ENCODE data around the gene COL4A4. TPM values are rescaled to one million over a fixed set of nuclear protein-coding genes. Genes with fewer than 3 reads are reported as not detected.

The COL4A4 gene
- total RNA-seq, 4 donors from 2014 or later: 5.0 to 5.5 (median 5.2) TPM

DNA sequence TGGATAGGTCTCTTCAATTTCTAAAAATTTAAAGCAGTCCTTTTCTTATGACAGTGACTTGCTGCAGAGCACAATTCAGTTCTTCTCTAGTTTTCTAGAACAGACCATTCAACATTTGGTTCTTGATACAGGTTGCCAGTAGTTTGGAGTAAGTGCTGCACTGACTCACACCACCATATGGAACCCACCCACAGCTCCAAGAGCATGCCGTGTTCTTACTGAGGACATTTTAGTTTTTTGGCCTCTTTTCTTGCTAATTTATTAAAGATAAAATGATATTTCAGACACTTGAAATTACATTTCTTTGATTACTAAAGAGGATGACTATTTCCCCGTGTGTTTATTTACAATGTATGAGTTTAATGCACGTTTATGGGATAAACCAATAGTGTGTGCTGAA lies 120.0 kb downstream of the COL4A4 start:
- H3K4me1 ChIP-seq: no peaks in the 10 kb centered on the region
- TF ChIP-seq EP300 (IDR thresholded peaks at IDR 0.05) (no peak), CTCF (IDR thresholded peaks at IDR 0.05) (no peak), POLR2AphosphoS5 (IDR thresholded peaks at IDR 0.05) (no peak), POLR2A (IDR thresholded peaks at IDR 0.05) (no peak)
- 56 to 70% methylated on average over 3 of the region's 3 CpGs for WGBS, 2 donors (ENCODE audit: low coverage in 1 of 2)
- no peak overlapping the region for H3K27ac ChIP-seq
- no peak overlapping the region for H3K4me3 ChIP-seq
- ATAC-seq: no peak
- H3K9me3 ChIP-seq: no peaks in the 10 kb centered on the region
- no peaks in the 10 kb centered on the region for H3K27me3 ChIP-seq
- H3K36me3 ChIP-seq: no peaks in the 10 kb centered on the region

GRCh38 chr2:227038550-227039189 lies 125.3 kb downstream of the COL4A4 start:
- Histone ChIP-seq H3K36me3 (no peaks in the 10 kb centered on the region), H3K9me3 (no peaks in the 10 kb centered on the region), H3K27ac (no peak overlapping the region), H3K4me3 (no peak overlapping the region), H3K27me3 (no peaks in the 10 kb centered on the region), H3K4me1 (no peaks in the 10 kb centered on the region)
- ATAC-seq: no peak
- 25 to 62% methylated on average over 1 of the region's 1 CpG for WGBS, 2 donors (ENCODE audit: low coverage in 1 of 2)
- no peak for TF ChIP-seq POLR2AphosphoS5 (IDR thresholded peaks at IDR 0.05)
- TF ChIP-seq POLR2A (IDR thresholded peaks at IDR 0.05): no peak
- no peak for TF ChIP-seq EP300 (IDR thresholded peaks at IDR 0.05)
- TF ChIP-seq CTCF (IDR thresholded peaks at IDR 0.05): no peak

DNA sequence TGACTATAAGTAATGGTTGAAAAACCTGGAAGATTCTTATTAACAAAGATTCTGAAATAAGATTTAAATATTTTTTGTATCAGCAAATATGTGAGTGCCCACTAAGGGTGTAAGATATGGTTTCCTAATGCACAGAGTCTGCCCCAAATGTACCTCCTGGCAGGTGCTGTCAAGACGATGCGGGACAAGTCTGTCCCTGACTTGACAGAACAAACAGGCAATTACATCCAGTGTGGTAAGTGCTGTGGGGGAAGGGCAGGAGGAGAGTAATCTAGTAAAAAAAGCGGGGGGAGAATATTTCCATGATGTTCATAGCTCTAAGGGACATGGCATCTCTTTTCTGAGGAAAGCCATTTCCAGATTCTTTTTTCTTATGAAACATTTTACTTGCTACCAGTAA lies 127.5 kb downstream of the COL4A4 start:
- Histone ChIP-seq H3K27ac (no peak overlapping the region), H3K9me3 (no peaks in the 10 kb centered on the region), H3K4me3 (no peak overlapping the region), H3K4me1 (no peaks in the 10 kb centered on the region), H3K27me3 (no peaks in the 10 kb centered on the region), H3K36me3 (no peaks in the 10 kb centered on the region)
- WGBS, 2 donors (ENCODE audit: low coverage in 1 of 2): 61 to 66% methylated on average over 2 to 3 of the region's 3 CpGs
- no peak for ATAC-seq
- TF ChIP-seq CTCF (IDR thresholded peaks at IDR 0.05): no peak
- TF ChIP-seq POLR2AphosphoS5 (IDR thresholded peaks at IDR 0.05): no peak
- no peak for TF ChIP-seq POLR2A (IDR thresholded peaks at IDR 0.05)
- TF ChIP-seq EP300 (IDR thresholded peaks at IDR 0.05): no peak

DNA sequence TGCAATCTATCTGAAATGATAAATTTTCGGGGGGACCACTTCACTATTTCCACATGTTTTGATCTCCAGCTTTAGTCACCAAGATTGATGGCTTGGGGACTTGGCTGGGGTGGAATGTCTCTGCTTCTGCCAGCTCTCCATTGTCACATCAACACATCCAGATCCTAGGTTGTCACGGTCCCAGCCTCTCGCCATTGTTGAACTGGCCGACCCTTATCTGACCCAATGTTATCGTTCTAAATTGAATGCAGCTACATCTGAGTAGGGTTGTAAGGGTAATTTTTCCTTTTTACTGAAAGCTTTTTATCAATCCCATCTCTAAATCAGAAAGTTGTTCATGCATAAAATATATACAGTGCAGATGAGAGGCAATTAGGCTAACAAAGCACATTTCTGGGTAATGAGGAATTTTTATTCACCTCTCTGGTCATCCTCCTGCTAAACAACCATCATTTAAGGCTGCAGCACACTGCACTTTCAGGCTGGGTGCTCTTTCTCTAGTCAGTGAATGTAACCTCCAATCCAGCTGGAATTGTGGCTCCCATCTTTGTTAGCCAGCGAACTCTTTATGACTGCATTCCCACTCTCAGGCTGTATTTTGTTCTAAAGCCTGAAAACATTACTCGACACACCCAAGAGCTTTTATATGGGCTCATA lies 128.2 kb downstream of the COL4A4 start:
- no peaks in the 10 kb centered on the region for H3K36me3 ChIP-seq
- ATAC-seq: no peak
- no peaks in the 10 kb centered on the region for H3K9me3 ChIP-seq
- WGBS, 2 donors (ENCODE audit: low coverage in 1 of 2): 41 to 46% methylated on average over 6 to 7 of the region's 7 CpGs
- TF ChIP-seq EP300 (IDR thresholded peaks at IDR 0.05) (no peak), POLR2AphosphoS5 (IDR thresholded peaks at IDR 0.05) (no peak), CTCF (IDR thresholded peaks at IDR 0.05) (no peak), POLR2A (IDR thresholded peaks at IDR 0.05) (no peak)
- no peaks in the 10 kb centered on the region for H3K27me3 ChIP-seq
- no peak overlapping the region for H3K27ac ChIP-seq
- H3K4me1 ChIP-seq: no peaks in the 10 kb centered on the region
- no peak overlapping the region for H3K4me3 ChIP-seq
